ENCODE measurements around the gene OR51V1. TPM values are rescaled to one million over a fixed set of nuclear protein-coding genes. Genes with fewer than 3 reads are reported as not detected.

The OR51V1 gene
- total RNA-seq, 1 experiment from 2014 or later, result not detected

GRCh38 chr11:5242208-5242607, 41.7 kb upstream of the OR51V1 start:
- no peak for ATAC-seq
- POLR2A ChIA-PET, result no interaction called here
- TF ChIP-seq NFE2L1 (CRISPR knock-in tag; IDR thresholded peaks at IDR 0.05) (no peak), GABPB1 (CRISPR knock-in tag; IDR thresholded peaks at IDR 0.05) (no peak), KAT7 (CRISPR knock-in tag; IDR thresholded peaks at IDR 0.05; ENCODE audit: borderline replicate concordance) (no peak), SOX15 (CRISPR knock-in tag; IDR thresholded peaks at IDR 0.05) (no peak), FOXP4 (CRISPR knock-in tag; IDR thresholded peaks at IDR 0.05) (no peak), E2F5 (CRISPR knock-in tag; IDR thresholded peaks at IDR 0.05) (no peak), NR1H2 (CRISPR knock-in tag; IDR thresholded peaks at IDR 0.05) (no peak), ELF4 (CRISPR knock-in tag; IDR thresholded peaks at IDR 0.05; ENCODE audit: low read depth) (no peak)

GRCh38 chr11:5241458-5241857, 41.0 kb upstream of the OR51V1 start:
- Mint-ChIP-seq H3K27me3 (ENCODE audit: low read depth) (no peaks in the 10 kb centered on the region; the same call in 1 of the 2 replicates), H3K36me3 (no peaks in the 10 kb centered on the region), H3K9me3 (no peaks in the 10 kb centered on the region), H3K4me3 (no peak overlapping the region), H3K4me1 (no peaks in the 10 kb centered on the region), H3K27ac (no peak overlapping the region)
- CTCF ChIA-PET, result no interaction called here
- DNase-seq (ENCODE audit: low spot score) (no peak), ATAC-seq (no peak)
- no peak for TF ChIP-seq ZSCAN18 (CRISPR knock-in tag; IDR thresholded peaks at IDR 0.05)
- TF ChIP-seq ATF2 (CRISPR knock-in tag; IDR thresholded peaks at IDR 0.05; ENCODE audit: borderline replicate concordance, low read depth), result no peak
- TF ChIP-seq ZNF219 (CRISPR knock-in tag; IDR thresholded peaks at IDR 0.05; ENCODE audit: borderline replicate concordance), result no peak
- no peak for TF ChIP-seq PREB (CRISPR knock-in tag; IDR thresholded peaks at IDR 0.05; ENCODE audit: borderline replicate concordance)
- no peak for TF ChIP-seq CBFB (CRISPR knock-in tag; IDR thresholded peaks at IDR 0.05; ENCODE audit: low read depth)
- no peak for TF ChIP-seq GABPB1 (CRISPR knock-in tag; IDR thresholded peaks at IDR 0.05)
- no peak for TF ChIP-seq MYBL2 (CRISPR knock-in tag; IDR thresholded peaks at IDR 0.05)
- POLR2A ChIA-PET, result no interaction called here

More at GRCh38 chr11:5242208-5242607, 41.7 kb upstream of the OR51V1 start:
- Mint-ChIP-seq H3K36me3 (no peaks in the 10 kb centered on the region), H3K4me1 (no peaks in the 10 kb centered on the region), H3K4me3 (no peak overlapping the region), H3K27ac (no peak overlapping the region), H3K9me3 (no peaks in the 10 kb centered on the region), H3K27me3 (ENCODE audit: low read depth) (no peaks in the 10 kb centered on the region; the same call in 1 of the 2 replicates)
- no peak for DNase-seq (ENCODE audit: low spot score)
- CTCF ChIA-PET, result no interaction called here

GRCh38 chr11:5240458-5240857, 40.0 kb upstream of the OR51V1 start:
- Mint-ChIP-seq H3K27me3 (ENCODE audit: low read depth) (no peaks in the 10 kb centered on the region; the same call in 1 of the 2 replicates), H3K27ac (no peak overlapping the region), H3K9me3 (no peaks in the 10 kb centered on the region), H3K4me1 (no peaks in the 10 kb centered on the region), H3K36me3 (no peaks in the 10 kb centered on the region), H3K4me3 (no peak overlapping the region)
- ATAC-seq, result no peak
- CTCF ChIA-PET, result no interaction called here
- DNase-seq (ENCODE audit: low spot score), result no peak
- POLR2A ChIA-PET, result no interaction called here
- TF ChIP-seq ZBTB43 (CRISPR knock-in tag; IDR thresholded peaks at IDR 0.05), result no peak
- TF ChIP-seq NR1H2 (CRISPR knock-in tag; IDR thresholded peaks at IDR 0.05), result no peak
- no peak for TF ChIP-seq PRDM15 (CRISPR knock-in tag; IDR thresholded peaks at IDR 0.05)
- TF ChIP-seq ZNF281 (CRISPR knock-in tag; IDR thresholded peaks at IDR 0.05), result no peak

Data from WTC11 (cell line).